ENCODE results near the gene TPRG1.
"Not testable (repeated sequence)": the region's sequence is repeated elsewhere in the genome, so short reads cannot be mapped to it uniquely, and the experiment has no call there.

TPRG1 gene

DNA sequence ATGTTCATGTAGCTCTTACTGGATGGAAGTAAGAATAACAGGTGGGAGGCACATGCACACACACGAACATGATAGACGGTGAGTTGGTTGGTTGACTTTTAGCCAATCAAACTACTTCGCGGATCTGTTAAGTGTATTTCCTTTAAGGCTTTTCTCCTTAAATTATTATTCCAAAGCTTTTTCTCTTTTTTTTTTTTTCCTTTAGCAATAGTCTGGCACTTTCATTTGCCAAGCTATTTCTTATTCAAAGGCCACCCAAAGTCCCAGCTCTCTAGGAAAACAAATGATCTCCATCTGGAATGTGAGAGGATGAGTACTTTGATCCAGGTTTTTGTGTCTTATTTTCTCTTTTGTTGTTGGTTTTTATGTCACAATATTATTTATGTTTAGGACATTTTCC lies 141.1 kb downstream of the TPRG1 start:
- H3K27ac ChIP-seq, result no peak overlapping the region
- TF ChIP-seq CTCF (conservative IDR thresholded peaks at IDR 0.05), result no peak
- no peak for TF ChIP-seq ZFX (IDR thresholded peaks at IDR 0.05)

- TF ChIP-seq ZFX (IDR thresholded peaks at IDR 0.05), result no peak
- TF ChIP-seq CTCF (conservative IDR thresholded peaks at IDR 0.05), result no peak
- peak overlapping the region; percentile 53; the same call in 1 of the 2 replicates for H3K27ac ChIP-seq
Measured at GRCh38 chr3:189316296-189317019, 144.7 kb downstream of the TPRG1 start.

DNA sequence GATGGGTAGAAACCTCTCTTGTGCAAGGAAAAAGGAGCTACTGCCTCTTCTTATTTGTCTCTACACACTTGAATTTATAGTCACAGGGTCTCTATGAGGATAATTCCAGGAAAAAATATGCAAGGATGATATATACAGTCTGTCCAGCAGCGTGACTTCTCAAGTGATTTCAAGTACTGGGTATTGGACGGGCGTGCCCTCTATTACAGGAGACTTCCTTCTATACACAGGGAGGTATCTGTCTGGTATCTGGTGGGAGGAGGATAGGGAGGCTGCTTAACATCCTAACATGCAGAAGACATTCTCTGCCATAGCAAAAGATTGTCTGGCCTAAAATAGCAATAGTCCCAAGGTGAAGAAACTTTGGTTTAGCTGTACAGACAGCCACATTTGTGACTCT lies 146.1 kb downstream of the TPRG1 start:
- no peak overlapping the region for H3K27ac ChIP-seq
- TF ChIP-seq CTCF (conservative IDR thresholded peaks at IDR 0.05), result no peak
- no peak for TF ChIP-seq ZFX (IDR thresholded peaks at IDR 0.05)

- TF ChIP-seq CTCF (conservative IDR thresholded peaks at IDR 0.05) (no peak), ZFX (IDR thresholded peaks at IDR 0.05) (no peak)
- no peak overlapping the region for H3K27ac ChIP-seq
Measured at GRCh38 chr3:189320511-189320910, 148.7 kb downstream of the TPRG1 start.

DNA sequence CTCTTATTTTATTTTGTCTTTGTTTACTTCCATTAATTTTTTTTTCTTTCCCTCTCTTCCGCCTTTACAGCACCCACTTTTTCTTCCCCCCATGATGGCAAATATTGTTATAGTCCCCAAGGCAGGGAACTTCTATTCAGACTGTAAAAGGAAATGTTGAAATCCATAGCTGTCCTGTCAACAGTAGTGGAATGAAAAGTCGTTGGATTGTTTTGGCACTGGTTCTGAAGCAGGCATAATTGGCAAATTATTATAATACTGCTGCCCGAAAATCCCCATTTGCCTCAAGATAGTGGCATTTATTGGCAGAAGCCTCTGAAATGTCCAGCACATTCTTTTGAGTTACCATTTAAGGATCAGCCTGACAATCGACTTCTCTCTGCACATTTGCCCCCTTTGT lies 150.6 kb downstream of the TPRG1 start:
- H3K27ac ChIP-seq, result no peak overlapping the region
- TF ChIP-seq ZFX (IDR thresholded peaks at IDR 0.05) (no peak), CTCF (conservative IDR thresholded peaks at IDR 0.05) (no peak)

GRCh38 chr3:189324538-189325138 lies 152.9 kb downstream of the TPRG1 start:
- no peak for TF ChIP-seq CTCF (conservative IDR thresholded peaks at IDR 0.05)
- peak; percentile 57; the same call in 1 of the 2 replicates for TF ChIP-seq ZFX (IDR thresholded peaks at IDR 0.05)
- H3K27ac ChIP-seq, result peak overlapping the region; percentile 56; the same call in 1 of the 2 replicates

- H3K27ac ChIP-seq, result peak overlapping the region; percentile 56; the same call in 1 of the 2 replicates
- TF ChIP-seq ZFX (IDR thresholded peaks at IDR 0.05) (no peak), CTCF (conservative IDR thresholded peaks at IDR 0.05) (no peak)
Measured at GRCh38 chr3:189325454-189325853, 153.7 kb downstream of the TPRG1 start.

- H3K27ac ChIP-seq, result not testable (repeated sequence)
Measured at GRCh38 chr3:189329630-189330029, 157.9 kb downstream of the TPRG1 start.
